OCI-LY1 (cell line): Measurements from ENCODE around the gene CACHD1.

Source experiments
- CTCF ChIP-seq: fragments of 200-600 bp; sonication (generic), shearing (Covaris generic); IDR thresholded peaks from 2 replicates; pipeline ENCODE4 v1.5.1; 2017; ENCODE audit warnings: mild to moderate bottlenecking, antibody characterized with exemption, low read length, moderate library complexity, mixed read lengths
- EZH2 ChIP-seq: fragments of 200-600 bp; sonication (generic), shearing (Covaris generic); IDR thresholded peaks from 2 replicates; pipeline ENCODE4 v1.8.0; 2017; ENCODE audit warnings: borderline replicate concordance, mixed run types, mild to moderate bottlenecking, antibody characterized with exemption, low read length, moderate library complexity, mixed read lengths

- no peak for TF ChIP-seq EZH2
- no peak for TF ChIP-seq CTCF
Measured at GRCh38 chr1:64427879-64428278, 42.0 kb upstream of the CACHD1 start.
